ENCODE results near the gene USP10.

USP10 gene

GRCh38 chr16:84823926-84824325, 124.1 kb downstream of the USP10 start:
- Histone ChIP-seq H3K27me3 (ENCODE audit: insufficient read depth, poor library complexity, severe bottlenecking) (peaks cover 6% of the 10 kb centered on the region), H3K4me3 (ENCODE audit: severe bottlenecking) (no peak overlapping the region), H3K4me1 (ENCODE audit: insufficient read depth, poor library complexity, severe bottlenecking) (peaks cover 4% of the 10 kb centered on the region), H3K27ac (ENCODE audit: poor library complexity, severe bottlenecking) (no peak overlapping the region), H3K9me3 (ENCODE audit: severe bottlenecking) (no peaks in the 10 kb centered on the region), H3K36me3 (ENCODE audit: low read depth) (no peaks in the 10 kb centered on the region)
- no peak for ATAC-seq (ENCODE audit: low read depth)
- DNase-seq (ENCODE audit: low spot score): no peak
- no peak for TF ChIP-seq CTCF (IDR thresholded peaks at IDR 0.05; ENCODE audit: poor library complexity, severe bottlenecking)

GRCh38 chr16:84825896-84826557, 126.2 kb downstream of the USP10 start:
- no peak for TF ChIP-seq CTCF (IDR thresholded peaks at IDR 0.05; ENCODE audit: poor library complexity, severe bottlenecking)
- no peak for DNase-seq (ENCODE audit: low spot score)
- no peak overlapping the region for H3K27ac ChIP-seq (ENCODE audit: poor library complexity, severe bottlenecking)
- H3K9me3 ChIP-seq (ENCODE audit: severe bottlenecking): no peaks in the 10 kb centered on the region
- ATAC-seq (ENCODE audit: low read depth): no peak
- no peaks in the 10 kb centered on the region for H3K4me1 ChIP-seq (ENCODE audit: insufficient read depth, poor library complexity, severe bottlenecking)
- H3K36me3 ChIP-seq (ENCODE audit: low read depth): no peaks in the 10 kb centered on the region
- H3K27me3 ChIP-seq (ENCODE audit: insufficient read depth, poor library complexity, severe bottlenecking): no peaks in the 10 kb centered on the region
- H3K4me3 ChIP-seq (ENCODE audit: severe bottlenecking): no peak overlapping the region

- Histone ChIP-seq H3K4me1 (ENCODE audit: insufficient read depth, poor library complexity, severe bottlenecking) (no peaks in the 10 kb centered on the region), H3K36me3 (ENCODE audit: low read depth) (no peaks in the 10 kb centered on the region), H3K27me3 (ENCODE audit: insufficient read depth, poor library complexity, severe bottlenecking) (no peaks in the 10 kb centered on the region), H3K27ac (ENCODE audit: poor library complexity, severe bottlenecking) (no peak overlapping the region), H3K9me3 (ENCODE audit: severe bottlenecking) (no peaks in the 10 kb centered on the region), H3K4me3 (ENCODE audit: severe bottlenecking) (no peak overlapping the region)
- no peak for DNase-seq (ENCODE audit: low spot score)
- no peak; the same call in 2 of the 3 replicates for ATAC-seq (ENCODE audit: low read depth)
- no peak for TF ChIP-seq CTCF (IDR thresholded peaks at IDR 0.05; ENCODE audit: poor library complexity, severe bottlenecking)
Measured at GRCh38 chr16:84826558-84826941, 126.8 kb downstream of the USP10 start.

GRCh38 chr16:84827131-84827574, 127.4 kb downstream of the USP10 start:
- ATAC-seq (ENCODE audit: low read depth) (no peak), DNase-seq (ENCODE audit: low spot score) (no peak)
- Histone ChIP-seq H3K4me3 (ENCODE audit: severe bottlenecking) (no peak overlapping the region), H3K9me3 (ENCODE audit: severe bottlenecking) (no peaks in the 10 kb centered on the region), H3K27me3 (ENCODE audit: insufficient read depth, poor library complexity, severe bottlenecking) (no peaks in the 10 kb centered on the region), H3K4me1 (ENCODE audit: insufficient read depth, poor library complexity, severe bottlenecking) (no peaks in the 10 kb centered on the region), H3K27ac (ENCODE audit: poor library complexity, severe bottlenecking) (no peak overlapping the region), H3K36me3 (ENCODE audit: low read depth) (no peaks in the 10 kb centered on the region)
- no peak for TF ChIP-seq CTCF (IDR thresholded peaks at IDR 0.05; ENCODE audit: poor library complexity, severe bottlenecking)

GRCh38 chr16:84827897-84828296, 128.1 kb downstream of the USP10 start:
- TF ChIP-seq CTCF (IDR thresholded peaks at IDR 0.05; ENCODE audit: poor library complexity, severe bottlenecking): no peak
- Histone ChIP-seq H3K4me3 (ENCODE audit: severe bottlenecking) (no peak overlapping the region), H3K9me3 (ENCODE audit: severe bottlenecking) (no peaks in the 10 kb centered on the region), H3K27me3 (ENCODE audit: insufficient read depth, poor library complexity, severe bottlenecking) (no peaks in the 10 kb centered on the region), H3K27ac (ENCODE audit: poor library complexity, severe bottlenecking) (no peak overlapping the region), H3K36me3 (ENCODE audit: low read depth) (no peaks in the 10 kb centered on the region), H3K4me1 (ENCODE audit: insufficient read depth, poor library complexity, severe bottlenecking) (no peaks in the 10 kb centered on the region)
- ATAC-seq (ENCODE audit: low read depth) (peak; percentile 36; the same call in 1 of the 3 replicates), DNase-seq (ENCODE audit: low spot score) (no peak)
